ENCODE measurements around the gene KASH5. TPM values are rescaled to one million over a fixed set of nuclear protein-coding genes. Genes with fewer than 3 reads are reported as not detected.

Gene KASH5
- total RNA-seq, 2 experiments from 2014 or later = 0.95 TPM; not detected in 1

DNA sequence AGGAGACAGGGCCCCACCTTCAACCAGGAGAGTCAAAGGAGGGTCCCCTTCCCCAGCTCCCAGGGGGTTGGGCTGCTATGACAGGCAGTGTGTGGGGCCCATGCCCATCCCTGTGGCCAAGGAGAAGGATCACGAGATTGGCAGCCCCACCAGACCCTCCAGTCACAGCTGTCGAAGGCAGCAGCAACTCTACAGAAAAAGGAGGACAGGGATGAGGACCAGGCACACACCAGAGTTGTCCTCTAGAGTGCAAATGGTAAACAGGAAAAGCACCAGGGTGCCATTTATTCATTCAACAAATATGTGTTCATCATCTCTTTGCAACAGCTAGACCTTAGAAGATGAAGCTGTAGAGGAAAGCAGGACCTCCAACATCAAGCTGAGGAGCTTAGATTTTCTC is 31.1 kb downstream of the KASH5 start:
- ChIA-PET POLR2A (interaction anchor here (0.9 to 1.2 kb wide), 2 partner anchors 9 to 10 kb away, joined by 3 to 4 read pairs; no protein-coding TSS in a partner anchor), CTCF (interaction anchor here (0.9 to 3.3 kb wide), 5 partner anchors 9 to 273 kb away, joined by 3 to 13 read pairs (median 4); no protein-coding TSS in a partner anchor)
- peaks cover 53% of the 10 kb centered on the region for H3K27me3 Mint-ChIP-seq
- no peaks in the 10 kb centered on the region for H3K36me3 Mint-ChIP-seq (ENCODE audit: low read depth)
- no peak overlapping the region for H3K4me3 Mint-ChIP-seq
- TF ChIP-seq, protein P1, sequence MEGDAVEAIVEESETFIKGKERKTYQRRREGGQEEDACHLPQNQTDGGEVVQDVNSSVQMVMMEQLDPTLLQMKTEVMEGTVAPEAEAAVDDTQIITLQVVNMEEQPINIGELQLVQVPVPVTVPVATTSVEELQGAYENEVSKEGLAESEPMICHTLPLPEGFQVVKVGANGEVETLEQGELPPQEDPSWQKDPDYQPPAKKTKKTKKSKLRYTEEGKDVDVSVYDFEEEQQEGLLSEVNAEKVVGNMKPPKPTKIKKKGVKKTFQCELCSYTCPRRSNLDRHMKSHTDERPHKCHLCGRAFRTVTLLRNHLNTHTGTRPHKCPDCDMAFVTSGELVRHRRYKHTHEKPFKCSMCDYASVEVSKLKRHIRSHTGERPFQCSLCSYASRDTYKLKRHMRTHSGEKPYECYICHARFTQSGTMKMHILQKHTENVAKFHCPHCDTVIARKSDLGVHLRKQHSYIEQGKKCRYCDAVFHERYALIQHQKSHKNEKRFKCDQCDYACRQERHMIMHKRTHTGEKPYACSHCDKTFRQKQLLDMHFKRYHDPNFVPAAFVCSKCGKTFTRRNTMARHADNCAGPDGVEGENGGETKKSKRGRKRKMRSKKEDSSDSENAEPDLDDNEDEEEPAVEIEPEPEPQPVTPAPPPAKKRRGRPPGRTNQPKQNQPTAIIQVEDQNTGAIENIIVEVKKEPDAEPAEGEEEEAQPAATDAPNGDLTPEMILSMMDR (IDR thresholded peaks at IDR 0.05) = no peak
- H3K9me3 Mint-ChIP-seq = no peaks in the 10 kb centered on the region
- DNase-seq (no peak), ATAC-seq (no peak)
- intact Hi-C loops (cut with micrococcal nuclease) = no loop called here
- peaks cover 25% of the 10 kb centered on the region for H3K4me1 Mint-ChIP-seq (ENCODE audit: low read depth)
- H3K27ac Mint-ChIP-seq = no peak overlapping the region

- TF ChIP-seq, protein P1 (IDR thresholded peaks at IDR 0.05) = no peak
These were observed 32.2 kb downstream of the KASH5 start for GRCh38 chr19:49420227-49420626.

DNA sequence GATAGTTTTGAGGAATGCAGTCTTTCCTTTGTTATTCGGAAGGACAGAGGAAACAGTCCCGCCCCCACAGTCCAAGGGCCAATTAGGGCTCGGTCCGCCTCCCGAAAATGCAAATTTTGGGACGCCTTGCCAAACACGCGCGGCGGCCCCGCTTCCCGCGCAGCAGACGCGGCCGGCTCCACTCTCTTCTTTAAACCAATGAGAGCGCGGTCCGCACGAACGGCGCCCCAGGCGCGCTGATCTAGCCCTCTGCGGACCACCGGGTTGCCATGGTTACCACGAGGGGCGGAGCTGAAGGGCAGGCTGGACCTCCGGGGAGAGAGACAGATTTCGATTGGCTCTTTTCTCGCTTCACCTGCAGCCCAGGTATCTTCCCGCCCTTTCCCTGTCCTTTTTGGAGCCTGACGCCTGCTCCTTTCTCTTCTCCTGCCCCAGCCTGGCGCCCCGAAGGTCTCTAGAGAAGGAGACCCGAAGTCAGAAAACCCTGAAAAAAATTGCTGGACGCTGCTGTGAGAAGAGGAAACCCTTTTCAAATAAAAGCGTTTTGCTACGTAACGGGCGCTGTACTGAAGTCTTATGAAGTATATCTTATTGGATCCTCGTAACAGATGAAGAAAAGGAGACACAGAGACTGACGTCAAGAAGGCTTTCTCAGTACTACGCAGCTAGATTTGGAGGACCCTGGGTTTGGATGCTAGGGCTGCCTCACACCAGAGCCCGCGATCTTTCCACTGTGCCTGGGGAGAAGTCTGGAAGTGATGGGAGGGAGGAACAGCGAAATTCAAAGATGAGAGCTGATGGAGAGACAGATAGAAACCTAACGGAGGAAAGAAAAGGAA is 33.2 kb downstream of the KASH5 start:
- Mint-ChIP-seq H3K27ac (no peak overlapping the region), H3K4me3 (peak overlapping the region; percentile 12), H3K4me1 (ENCODE audit: low read depth) (peaks cover 30% of the 10 kb centered on the region), H3K27me3 (peaks cover 70% of the 10 kb centered on the region), H3K36me3 (ENCODE audit: low read depth) (no peaks in the 10 kb centered on the region), H3K9me3 (no peaks in the 10 kb centered on the region)
- DNase-seq (peak; percentile 59), ATAC-seq (peak; percentile 22)
- TF ChIP-seq, protein P1 (IDR thresholded peaks at IDR 0.05) = no peak
- CTCF ChIA-PET = interaction anchor here (0.6 to 3.3 kb wide), 7 partner anchors 9 to 324 kb away, joined by 3 to 13 read pairs (median 3); no protein-coding TSS in a partner anchor
- intact Hi-C loops (cut with micrococcal nuclease) = no loop called here
- POLR2A ChIA-PET = interaction anchor here (0.6 to 1.4 kb wide), 6 partner anchors 10 to 90 kb away, joined by 3 read pairs; no protein-coding TSS in a partner anchor

More at GRCh38 chr19:49420227-49420626, 32.2 kb downstream of the KASH5 start:
- CTCF ChIA-PET = interaction anchor here (0.8 to 3.3 kb wide), 5 partner anchors 10 to 86 kb away, joined by 3 to 13 read pairs (median 4); no protein-coding TSS in a partner anchor
- Mint-ChIP-seq H3K4me3 (no peak overlapping the region), H3K27ac (no peak overlapping the region), H3K36me3 (ENCODE audit: low read depth) (no peaks in the 10 kb centered on the region), H3K9me3 (no peaks in the 10 kb centered on the region), H3K4me1 (ENCODE audit: low read depth) (peaks cover 26% of the 10 kb centered on the region), H3K27me3 (peaks cover 60% of the 10 kb centered on the region)
- POLR2A ChIA-PET = interaction anchor here (0.9 to 1.2 kb wide), 3 partner anchors 10 to 23 kb away, joined by 3 to 4 read pairs (median 3); no protein-coding TSS in a partner anchor
- ATAC-seq = no peak
- intact Hi-C loops (cut with micrococcal nuclease) = no loop called here
- DNase-seq = no peak

- Mint-ChIP-seq H3K36me3 (ENCODE audit: low read depth) (no peaks in the 10 kb centered on the region), H3K9me3 (no peaks in the 10 kb centered on the region), H3K27me3 (peaks cover 76% of the 10 kb centered on the region), H3K4me1 (ENCODE audit: low read depth) (peaks cover 36% of the 10 kb centered on the region), H3K4me3 (no peak overlapping the region), H3K27ac (no peak overlapping the region)
- DNase-seq (no peak), ATAC-seq (no peak)
- ChIA-PET POLR2A (interaction anchor here (0.6 to 1.4 kb wide), 3 partner anchors 11 to 90 kb away, joined by 3 read pairs; no protein-coding TSS in a partner anchor), CTCF (interaction anchor here (0.8 to 3.3 kb wide), 4 partner anchors 22 to 324 kb away, joined by 3 to 13 read pairs (median 3); no protein-coding TSS in a partner anchor)
- intact Hi-C loops (cut with micrococcal nuclease) = no loop called here
- TF ChIP-seq, protein P1 (IDR thresholded peaks at IDR 0.05) = no peak
These were observed 33.8 kb downstream of the KASH5 start for GRCh38 chr19:49421878-49422202.

Data from activated CD8-positive, alpha-beta T cell treated with anti-CD3 and anti-CD28 coated beads for 36 hours (primary cell).